ENCODE measurements around the gene U2AF2.
"Not testable (repeated sequence)": the region's sequence is repeated elsewhere in the genome, so short reads cannot be mapped to it uniquely, and the experiment has no call there.

Gene U2AF2

GRCh38 chr19:55712804-55713631 lies 58.2 kb downstream of the U2AF2 start:
- H3K4me3 ChIP-seq (ENCODE audit: low read depth, low read length): no peak overlapping the region
- TF ChIP-seq CTCF (IDR thresholded peaks at IDR 0.05; ENCODE audit: insufficient read depth, low read depth, low read length, missing control alignments): no peak
- no peak for DNase-seq (ENCODE audit: low read depth)

GRCh38 chr19:55716531-55716930 lies 61.7 kb downstream of the U2AF2 start:
- TF ChIP-seq CTCF (IDR thresholded peaks at IDR 0.05; ENCODE audit: insufficient read depth, low read depth, low read length, missing control alignments): no peak
- H3K4me3 ChIP-seq (ENCODE audit: low read depth, low read length): no peak overlapping the region
- DNase-seq (ENCODE audit: low read depth): no peak

- no peak for DNase-seq (ENCODE audit: low read depth)
- H3K4me3 ChIP-seq (ENCODE audit: low read depth, low read length): no peak overlapping the region
- no peak for TF ChIP-seq CTCF (IDR thresholded peaks at IDR 0.05; ENCODE audit: insufficient read depth, low read depth, low read length, missing control alignments)
These were observed 62.4 kb downstream of the U2AF2 start for GRCh38 chr19:55717251-55717650.

GRCh38 chr19:55717879-55718711 lies 63.3 kb downstream of the U2AF2 start:
- H3K4me3 ChIP-seq (ENCODE audit: low read depth, low read length); DNase-seq (ENCODE audit: low read depth): not testable (repeated sequence)

GRCh38 chr19:55720214-55720746 lies 65.4 kb downstream of the U2AF2 start:
- H3K4me3 ChIP-seq (ENCODE audit: low read depth, low read length): no peak overlapping the region
- no peak for DNase-seq (ENCODE audit: low read depth)
- no peak for TF ChIP-seq CTCF (IDR thresholded peaks at IDR 0.05; ENCODE audit: insufficient read depth, low read depth, low read length, missing control alignments)

GRCh38 chr19:55720801-55721200 lies 66.0 kb downstream of the U2AF2 start:
- no peak for TF ChIP-seq CTCF (IDR thresholded peaks at IDR 0.05; ENCODE audit: insufficient read depth, low read depth, low read length, missing control alignments)
- no peak for DNase-seq (ENCODE audit: low read depth)
- H3K4me3 ChIP-seq (ENCODE audit: low read depth, low read length): no peak overlapping the region

- no peak overlapping the region for H3K4me3 ChIP-seq (ENCODE audit: low read depth, low read length)
- no peak for DNase-seq (ENCODE audit: low read depth)
- TF ChIP-seq CTCF (IDR thresholded peaks at IDR 0.05; ENCODE audit: insufficient read depth, low read depth, low read length, missing control alignments): no peak
These were observed 68.7 kb downstream of the U2AF2 start for GRCh38 chr19:55723491-55723890.
